PC-3 (cell line): ENCODE results near the gene OR10G6. TPM values are rescaled to one million over a fixed set of nuclear protein-coding genes. Genes with fewer than 3 reads are reported as not detected.

Experiments
- ATAC-seq: fragments of 200-7000 bp; cut with Tn5 transposase; 2 replicates; pipeline ENCODE4 v1.9.1; 2020; ENCODE audit warnings: mild to moderate bottlenecking, moderate library complexity
- BruUV-seq: library from RNA; stranded (reverse); fragments of 400-500 nt; replicated peaks from 2 replicates; lab custom pipeline; 2021; lab: Mats Ljungman, UMichigan
- CTCF ChIA-PET: fragments of 300-600 bp; sonication (Branson Sonifier 250); formaldehyde crosslinking; loops from one replicate; lab custom pipeline; 2022; ENCODE audit warnings: antibody characterized with exemption; lab: Charles Lee
- POLR2A ChIA-PET: fragments of 300-600 bp; sonication (Branson Sonifier 250); formaldehyde crosslinking; loops from one replicate; lab custom pipeline; 2022; ENCODE audit warnings: antibody characterized with exemption; ENCODE audit not compliant: unreplicated experiment; lab: Charles Lee
- DNase-seq: peaks from one replicate; pipeline ENCODE4 v3.0.0-alpha.2; 2015
- H2AFZ ChIP-seq: fragments of 300-600 bp; sonication (generic); 2 replicates; pipeline ENCODE4 v1.6.0; 2016; ENCODE audit warnings: antibody characterized with exemption, low read length
- H3F3A ChIP-seq: fragments of 300-600 bp; sonication (generic); one replicate; pipeline ENCODE4 v1.6.0; 2017; ENCODE audit warnings: antibody characterized with exemption, low read length, control low read depth, mild to moderate bottlenecking; ENCODE audit not compliant: unreplicated experiment
- H3K27ac ChIP-seq: fragments of 300-600 bp; sonication (generic); 2 replicates; pipeline ENCODE4 v1.5.1; 2016; ENCODE audit warnings: mild to moderate bottlenecking, low read length
- H3K27me3 ChIP-seq: fragments of 300-600 bp; sonication (generic); 2 replicates; pipeline ENCODE4 v1.6.1; 2016; ENCODE audit warnings: low read length, mixed read lengths
- H3K36me3 ChIP-seq: fragments of 300-600 bp; sonication (generic); 2 replicates; pipeline ENCODE4 v1.6.1; 2016; ENCODE audit warnings: low read depth, mixed run types, low read length, mixed read lengths
- H3K4me1 ChIP-seq: fragments of 300-600 bp; sonication (generic); 2 replicates; pipeline ENCODE4 v1.5.1; 2016; ENCODE audit warnings: low read length; ENCODE audit not compliant: insufficient read depth
- H3K4me2 ChIP-seq: fragments of 300-600 bp; sonication (generic); 2 replicates; pipeline ENCODE4 v1.6.0; 2016; ENCODE audit warnings: low read length
- H3K4me3 ChIP-seq: fragments of 300-600 bp; sonication (generic); 2 replicates; pipeline ENCODE4 v1.5.1; 2016; ENCODE audit warnings: mild to moderate bottlenecking, low read length, mixed read lengths
- H3K79me2 ChIP-seq: fragments of 300-600 bp; sonication (generic); 2 replicates; pipeline ENCODE4 v1.6.1; 2017; ENCODE audit warnings: low read length, mixed read lengths
- H3K9ac ChIP-seq: fragments of 300-600 bp; sonication (generic); 2 replicates; pipeline ENCODE4 v1.6.0; 2016; ENCODE audit warnings: mild to moderate bottlenecking, low read length
- H3K9me2 ChIP-seq: fragments of 300-600 bp; sonication (generic); replicated peaks from 2 replicates; pipeline ENCODE4 v1.6.1; 2016; ENCODE audit warnings: mixed run types, low read length, mixed read lengths
- H3K9me3 ChIP-seq: fragments of 300-600 bp; sonication (generic); 2 replicates; pipeline ENCODE4 v1.6.1; 2016; ENCODE audit warnings: low read length, mixed read lengths
- H4K20me1 ChIP-seq: fragments of 300-600 bp; sonication (generic); 2 replicates; pipeline ENCODE4 v1.6.1; 2016; ENCODE audit warnings: low read length, mixed read lengths
- EZH2 ChIP-seq: fragments of 300-600 bp; sonication (generic); IDR thresholded peaks from one replicate; pipeline ENCODE4 v1.6.1; 2017; ENCODE audit warnings: antibody characterized with exemption, mild to moderate bottlenecking, low read length; ENCODE audit not compliant: unreplicated experiment
- EZH2phosphoT487 ChIP-seq: fragments of 300-600 bp; sonication (generic); IDR thresholded peaks from 2 replicates; pipeline ENCODE4 v1.6.1; 2018; ENCODE audit warnings: mild to moderate bottlenecking, antibody characterized with exemption, low read length, borderline replicate concordance
- intact Hi-C: fragments of 100-400 bp; cut with micrococcal nuclease; formaldehyde crosslinking; loops from 2 replicates; pipeline ENCODE4 v1.9.0; 2023
- total RNA-seq: library from RNA; depleted of rRNA; stranded (reverse); fragments of >200 nt; gene quantifications from 2 replicates; pipeline ENCODE4 v1.2.3, GENCODE V29; 2014
- TF ChIP-seq, protein P1 (sequence below): fragments of 300-600 bp; sonication (generic); conservative IDR thresholded peaks from 2 replicates; pipeline ENCODE4 v1.5.1; 2017; ENCODE audit warnings: antibody characterized with exemption, low read depth, mild to moderate bottlenecking, low read length

Gene OR10G6
- total RNA-seq, 1 experiment from 2014 or later, result not detected

DNA sequence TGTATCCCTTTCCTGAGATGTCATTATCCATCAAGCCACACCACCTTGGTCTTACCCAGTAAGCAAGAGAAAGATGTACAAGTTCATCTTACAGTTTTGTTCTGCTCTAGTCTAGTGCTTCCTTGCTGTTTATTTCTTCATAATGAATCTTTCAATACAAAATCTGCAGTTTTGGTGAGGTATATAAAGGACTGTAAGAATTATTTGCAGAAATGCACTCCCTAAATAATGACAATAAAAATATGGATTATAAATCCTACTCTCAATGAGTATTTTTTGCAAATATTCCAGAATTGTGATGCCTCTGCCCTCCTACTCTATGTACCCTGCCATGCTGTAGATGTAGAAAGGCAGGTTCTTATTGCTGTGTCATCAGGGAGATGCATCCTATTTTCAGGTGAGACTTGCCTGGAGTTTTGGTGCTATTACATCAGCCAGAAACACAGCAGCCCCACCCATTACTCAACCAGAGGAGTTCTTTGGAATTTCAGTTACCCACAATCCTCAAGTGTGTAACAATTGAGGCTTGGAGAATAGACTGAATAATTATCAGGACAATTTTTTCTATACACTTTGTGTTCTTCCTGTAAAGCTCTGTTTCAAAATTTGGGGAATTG, 17.1 kb downstream of the OR10G6 start, which contains the start of gene OR10S1:
OR10S1 (minus strand) TSS at position 51 of the 617 bp plus-strand sequence. CDS start 117 bp downstream, outside the sequence.
- Histone ChIP-seq H3K36me3 (no peaks in the 10 kb centered on the region), H3F3A (peaks cover 6% of the 10 kb centered on the region), H3K27ac (no peak within 1 kb of the TSS), H3K79me2 (no peaks in the 10 kb centered on the region), H2AFZ (no peak within 1 kb of the TSS), H3K9ac (no peak within 1 kb of the TSS), H3K9me2 (no peaks in the 10 kb centered on the region), H3K4me3 (no peak within 1 kb of the TSS), H3K4me2 (no peak within 1 kb of the TSS), H3K27me3 (no peaks in the 10 kb centered on the region; the same call in 1 of the 2 replicates), H4K20me1 (no peaks in the 10 kb centered on the region), H3K9me3 (no peaks in the 10 kb centered on the region), H3K4me1 (peaks cover 15% of the 10 kb centered on the region)
- POLR2A ChIA-PET, result no interaction called here
- CTCF ChIA-PET, result no interaction called here
- ATAC-seq (no peak), DNase-seq (no peak)
- TF ChIP-seq EZH2phosphoT487 (no peak), EZH2 (no peak)
- TF ChIP-seq, protein P1, sequence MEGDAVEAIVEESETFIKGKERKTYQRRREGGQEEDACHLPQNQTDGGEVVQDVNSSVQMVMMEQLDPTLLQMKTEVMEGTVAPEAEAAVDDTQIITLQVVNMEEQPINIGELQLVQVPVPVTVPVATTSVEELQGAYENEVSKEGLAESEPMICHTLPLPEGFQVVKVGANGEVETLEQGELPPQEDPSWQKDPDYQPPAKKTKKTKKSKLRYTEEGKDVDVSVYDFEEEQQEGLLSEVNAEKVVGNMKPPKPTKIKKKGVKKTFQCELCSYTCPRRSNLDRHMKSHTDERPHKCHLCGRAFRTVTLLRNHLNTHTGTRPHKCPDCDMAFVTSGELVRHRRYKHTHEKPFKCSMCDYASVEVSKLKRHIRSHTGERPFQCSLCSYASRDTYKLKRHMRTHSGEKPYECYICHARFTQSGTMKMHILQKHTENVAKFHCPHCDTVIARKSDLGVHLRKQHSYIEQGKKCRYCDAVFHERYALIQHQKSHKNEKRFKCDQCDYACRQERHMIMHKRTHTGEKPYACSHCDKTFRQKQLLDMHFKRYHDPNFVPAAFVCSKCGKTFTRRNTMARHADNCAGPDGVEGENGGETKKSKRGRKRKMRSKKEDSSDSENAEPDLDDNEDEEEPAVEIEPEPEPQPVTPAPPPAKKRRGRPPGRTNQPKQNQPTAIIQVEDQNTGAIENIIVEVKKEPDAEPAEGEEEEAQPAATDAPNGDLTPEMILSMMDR, result no peak
- BruUV-seq, result no TSS peak
- intact Hi-C loops, result no loop called here

DNA sequence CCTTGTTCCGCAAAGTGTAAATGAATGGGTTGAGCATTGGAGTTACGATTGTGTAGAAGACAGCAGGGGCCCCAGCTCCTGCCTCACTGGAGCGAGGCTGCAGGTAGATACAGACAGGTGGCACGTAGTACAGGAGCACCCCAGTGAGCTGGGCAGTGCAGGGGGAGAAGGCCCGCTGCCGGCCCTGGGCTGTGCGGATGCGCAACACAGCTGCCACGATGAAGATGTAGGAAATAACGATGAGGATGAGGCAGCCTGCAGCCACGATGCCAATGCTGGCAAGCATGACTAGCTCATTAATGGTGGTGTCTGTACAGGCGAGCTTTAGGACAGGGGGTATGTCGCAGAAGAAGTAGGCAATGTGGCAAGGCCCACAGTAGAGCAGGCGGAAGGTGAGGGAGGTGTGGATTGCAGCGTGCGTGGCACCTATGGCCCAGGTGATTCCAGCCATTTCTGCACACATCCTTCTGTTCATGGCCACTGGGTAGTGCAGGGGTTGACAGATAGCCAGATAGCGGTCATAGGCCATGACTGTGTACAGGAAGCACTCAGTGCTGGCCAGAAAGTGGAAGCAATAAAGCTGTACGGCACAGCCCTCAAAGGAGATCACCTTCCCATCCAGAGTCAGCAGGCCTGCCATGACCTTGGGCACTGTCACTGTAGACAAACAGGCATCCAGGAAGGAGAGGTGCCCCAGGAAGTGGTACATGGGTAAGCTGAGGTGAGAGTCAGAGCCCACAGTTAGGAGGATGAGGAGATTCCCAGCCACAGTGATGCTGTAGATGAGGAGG, 18.0 kb downstream of the OR10G6 start:
- H3K36me3 ChIP-seq, result no peaks in the 10 kb centered on the region
- intact Hi-C loops, result no loop called here
- peaks cover 6% of the 10 kb centered on the region for H3F3A ChIP-seq
- H3K27ac ChIP-seq, result no peak overlapping the region
- ATAC-seq, result no peak
- H3K9me2 ChIP-seq, result no peaks in the 10 kb centered on the region
- no peak overlapping the region for H3K4me3 ChIP-seq
- TF ChIP-seq EZH2phosphoT487 (no peak), EZH2 (no peak)
- TF ChIP-seq, protein P1, result no peak
- BruUV-seq, result no TSS peak
- H3K9me3 ChIP-seq, result no peaks in the 10 kb centered on the region
- no peaks in the 10 kb centered on the region; the same call in 1 of the 2 replicates for H3K27me3 ChIP-seq
- ChIA-PET CTCF (no interaction called here), POLR2A (no interaction called here)
- H3K4me2 ChIP-seq, result no peak overlapping the region
- H3K9ac ChIP-seq, result no peak overlapping the region
- no peaks in the 10 kb centered on the region for H3K79me2 ChIP-seq
- H3K4me1 ChIP-seq, result peaks cover 15% of the 10 kb centered on the region
- no peak for DNase-seq
- H2AFZ ChIP-seq, result no peak overlapping the region
- no peaks in the 10 kb centered on the region for H4K20me1 ChIP-seq
